ENCODE results near the gene MARCHF10. TPM values are rescaled to one million over a fixed set of nuclear protein-coding genes. Genes with fewer than 3 reads are reported as not detected.

The MARCHF10 gene
- total RNA-seq, 1 experiment from 2014 or later: not detected

GRCh38 chr17:62707425-62707739, 100.7 kb downstream of the MARCHF10 start:
- H2AFZ ChIP-seq (ENCODE audit: low read length): no peak overlapping the region
- H3K27me3 ChIP-seq (ENCODE audit: low read length): no peaks in the 10 kb centered on the region
- H3K9me3 ChIP-seq (ENCODE audit: low read length): 0 out of 2 replicates have a peak, but pooled peaks cover 3% of the 10 kb centered on the region
- no peak overlapping the region for H3K4me2 ChIP-seq (ENCODE audit: low read length)
- H3K79me2 ChIP-seq (ENCODE audit: low read length): no peaks in the 10 kb centered on the region
- no peak for TF ChIP-seq CTCF (conservative IDR thresholded peaks at IDR 0.05; ENCODE audit: low read depth, low read length)
- no peaks in the 10 kb centered on the region for H3K9me2 ChIP-seq (replicated peaks; ENCODE audit: low read length)
- H4K20me1 ChIP-seq (ENCODE audit: low read length): no peaks in the 10 kb centered on the region
- no peak overlapping the region for H3K27ac ChIP-seq (ENCODE audit: low read length)
- no peaks in the 10 kb centered on the region for H3K36me3 ChIP-seq (ENCODE audit: low read depth, low read length)
- H3K4me3 ChIP-seq (ENCODE audit: low read length): no peak overlapping the region
- ChIA-PET CTCF (no interaction called here), POLR2A (ENCODE audit: unreplicated experiment) (no interaction called here)
- no peak for ATAC-seq
- BruUV-seq (replicated peaks): no TSS peak
- no peak for DNase-seq
- peaks cover 29% of the 10 kb centered on the region for H3K4me1 ChIP-seq (ENCODE audit: insufficient read depth, low read length)
- intact Hi-C loops (cut with micrococcal nuclease): no loop called here
- no peak overlapping the region for H3K9ac ChIP-seq (ENCODE audit: low read length)
- no peaks in the 10 kb centered on the region for H3F3A ChIP-seq (ENCODE audit: low read length, unreplicated experiment)

- H2AFZ ChIP-seq (ENCODE audit: low read length): no peak overlapping the region
- no peaks in the 10 kb centered on the region for H3F3A ChIP-seq (ENCODE audit: low read length, unreplicated experiment)
- intact Hi-C loops (cut with micrococcal nuclease): no loop called here
- H4K20me1 ChIP-seq (ENCODE audit: low read length): no peaks in the 10 kb centered on the region
- H3K4me2 ChIP-seq (ENCODE audit: low read length): no peak overlapping the region
- ChIA-PET CTCF (no interaction called here), POLR2A (ENCODE audit: unreplicated experiment) (no interaction called here)
- 0 out of 2 replicates have a peak, but pooled peaks cover 3% of the 10 kb centered on the region for H3K9me3 ChIP-seq (ENCODE audit: low read length)
- H3K4me3 ChIP-seq (ENCODE audit: low read length): no peak overlapping the region
- no peaks in the 10 kb centered on the region for H3K27me3 ChIP-seq (ENCODE audit: low read length)
- DNase-seq (no peak), ATAC-seq (no peak)
- H3K79me2 ChIP-seq (ENCODE audit: low read length): no peaks in the 10 kb centered on the region
- H3K9ac ChIP-seq (ENCODE audit: low read length): no peak overlapping the region
- H3K4me1 ChIP-seq (ENCODE audit: insufficient read depth, low read length): peaks cover 29% of the 10 kb centered on the region
- no TSS peak for BruUV-seq (replicated peaks)
- H3K27ac ChIP-seq (ENCODE audit: low read length): no peak overlapping the region
- H3K36me3 ChIP-seq (ENCODE audit: low read depth, low read length): no peaks in the 10 kb centered on the region
- TF ChIP-seq CTCF (conservative IDR thresholded peaks at IDR 0.05; ENCODE audit: low read depth, low read length) (no peak), EZH2 (IDR thresholded peaks at IDR 0.05; ENCODE audit: low read length, unreplicated experiment) (no peak), EZH2phosphoT487 (IDR thresholded peaks at IDR 0.05; ENCODE audit: borderline replicate concordance, low read length) (no peak)
- no peaks in the 10 kb centered on the region for H3K9me2 ChIP-seq (replicated peaks; ENCODE audit: low read length)
These were observed 101.3 kb downstream of the MARCHF10 start for GRCh38 chr17:62706598-62707424.

All from PC-3 (cell line).